Measurements from ENCODE around the gene FHL1.
"Not testable (repeated sequence)": the region's sequence is repeated elsewhere in the genome, so short reads cannot be mapped to it uniquely, and the experiment has no call there.

Gene FHL1

DNA sequence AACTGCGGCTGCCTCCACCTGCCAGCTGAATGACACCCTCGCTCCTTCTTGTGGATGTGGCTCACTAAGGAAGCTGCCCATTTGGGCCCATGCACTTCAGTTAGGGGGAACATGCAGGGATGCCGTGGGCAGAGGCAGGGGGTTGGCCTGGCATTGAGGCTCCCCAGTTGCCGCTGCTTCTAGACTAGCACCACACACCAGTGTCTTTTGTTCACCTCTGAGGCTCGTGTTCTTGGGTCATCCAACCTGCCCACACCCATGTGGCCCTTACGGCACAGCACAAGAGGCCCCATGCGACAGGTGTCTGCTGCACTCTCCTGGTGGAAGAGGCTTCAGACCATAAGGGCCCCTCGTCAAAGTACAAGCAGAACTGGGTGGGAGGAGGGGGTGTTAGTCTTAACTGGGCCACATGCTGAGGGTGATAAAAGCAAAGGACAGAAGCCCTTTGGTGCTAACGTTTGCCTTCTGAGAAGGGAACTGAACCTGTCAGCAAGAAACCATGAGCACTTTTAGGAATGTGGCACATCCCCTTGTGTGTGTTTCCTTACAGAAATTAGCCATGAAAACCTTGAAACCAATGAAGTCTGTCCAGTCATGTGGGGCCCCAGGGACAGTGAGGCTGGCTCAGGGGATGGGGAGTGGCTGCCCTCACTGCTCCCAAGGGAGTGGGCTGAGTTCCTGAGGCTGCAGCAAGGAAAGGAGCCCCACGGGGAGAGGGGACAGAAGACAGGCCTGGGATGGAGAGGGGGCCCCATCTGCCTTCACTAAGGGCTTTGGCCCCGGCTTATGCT lies 64.6 kb downstream of the FHL1 start:
- no peak for DNase-seq

DNA sequence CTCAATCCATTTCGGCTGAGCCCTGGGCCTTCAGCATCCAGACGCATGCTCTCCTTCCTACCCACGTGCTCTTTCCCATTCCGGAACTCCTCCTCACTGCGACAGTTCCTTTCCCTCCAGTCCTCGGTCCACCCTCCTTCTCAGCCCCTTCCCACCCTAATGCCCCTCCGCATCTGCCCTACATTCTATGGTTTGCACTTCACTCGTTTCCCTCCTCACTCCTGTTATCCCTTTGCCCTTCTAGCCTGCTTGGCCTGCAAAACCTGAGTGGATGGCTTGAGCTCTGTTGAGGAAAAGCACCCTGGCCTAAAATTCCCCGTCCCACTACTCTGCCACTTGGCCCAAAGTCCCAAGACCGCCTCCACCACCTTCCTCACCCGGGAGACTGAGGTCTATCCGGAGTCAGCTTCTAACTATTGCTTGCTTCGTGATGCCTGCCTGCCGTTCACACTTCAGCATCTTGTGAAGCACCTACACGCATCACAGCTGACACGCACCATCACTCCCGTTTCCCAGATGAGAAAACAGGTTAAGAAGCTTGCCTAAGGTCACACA lies 65.3 kb downstream of the FHL1 start:
- no peak for DNase-seq

DNA sequence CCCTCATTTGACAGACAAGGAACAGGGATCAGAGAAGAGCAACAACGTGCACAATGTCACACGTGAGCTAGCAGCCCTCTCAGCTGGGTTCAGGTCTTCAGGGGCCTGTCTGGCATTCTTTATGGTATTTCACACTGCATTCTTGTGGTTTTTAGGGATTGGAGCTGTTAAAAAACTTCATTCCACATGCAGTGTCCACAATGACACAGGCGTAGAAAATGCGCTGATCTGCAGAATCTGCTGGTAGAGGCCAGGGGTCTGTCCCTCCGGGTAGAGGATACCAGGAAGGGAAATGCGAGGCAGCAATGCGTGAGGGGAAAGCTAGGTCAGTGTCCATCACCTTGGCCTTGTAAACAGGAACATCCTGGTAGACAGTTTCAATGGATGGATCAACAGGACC lies 67.2 kb downstream of the FHL1 start:
- DNase-seq = no peak

DNA sequence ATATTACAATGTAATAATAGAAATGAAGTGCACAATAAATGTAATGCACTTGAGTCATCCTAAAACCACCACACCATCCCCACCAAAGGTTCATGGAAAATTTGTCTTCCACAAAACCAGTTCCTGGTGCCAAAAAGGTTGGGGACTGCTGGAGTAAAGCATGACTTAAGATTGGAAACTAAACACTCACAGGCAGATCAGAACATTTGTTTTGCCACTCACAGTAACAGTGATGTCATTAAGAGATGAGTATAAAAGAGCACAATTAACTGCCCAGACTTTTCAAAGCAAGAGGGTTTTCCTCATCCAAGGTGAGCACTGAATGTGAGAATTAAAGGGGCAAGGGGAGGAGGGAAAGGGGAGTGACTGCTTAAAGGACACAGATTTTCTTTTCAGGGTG lies 68.2 kb downstream of the FHL1 start:
- no peak for DNase-seq

DNA sequence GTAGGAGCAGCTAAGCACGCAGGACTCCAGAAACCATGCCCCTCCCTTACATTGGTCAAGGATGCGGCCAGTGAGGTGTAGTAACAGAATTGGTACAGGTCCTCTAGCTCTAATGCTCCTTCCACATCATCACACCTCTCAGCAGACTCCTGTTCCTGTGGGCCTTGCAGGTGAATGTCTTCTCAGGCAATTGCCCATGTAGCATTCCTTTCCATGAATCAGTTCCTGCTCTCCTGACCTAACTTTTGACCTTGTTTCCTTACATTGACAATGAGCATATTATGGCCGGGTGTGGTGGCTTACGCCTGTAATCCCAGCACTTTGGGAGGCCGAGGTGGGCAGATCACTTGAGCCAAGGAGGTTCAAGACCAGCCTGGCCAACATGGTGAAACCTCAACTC lies 72.6 kb downstream of the FHL1 start:
- no peak for DNase-seq

DNA sequence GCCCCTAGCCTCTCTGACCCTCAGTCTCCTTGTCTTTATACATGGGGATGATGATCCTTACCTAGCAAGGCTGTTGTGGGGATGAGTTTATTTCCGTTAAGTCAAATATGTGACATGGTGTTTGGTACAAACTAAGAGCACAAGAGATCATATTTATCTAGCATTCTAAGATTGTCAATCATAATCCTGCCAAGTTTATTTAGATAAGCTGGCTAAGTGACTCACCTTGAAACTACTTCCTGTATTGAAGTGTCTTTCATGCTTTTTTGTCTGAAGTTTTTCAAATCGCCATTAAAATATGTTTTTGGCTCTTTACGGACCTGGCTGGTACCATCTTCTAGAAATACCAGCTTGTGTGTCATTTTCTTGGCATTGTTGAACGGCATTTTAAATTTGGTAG lies 73.2 kb downstream of the FHL1 start:
- DNase-seq = no peak

DNA sequence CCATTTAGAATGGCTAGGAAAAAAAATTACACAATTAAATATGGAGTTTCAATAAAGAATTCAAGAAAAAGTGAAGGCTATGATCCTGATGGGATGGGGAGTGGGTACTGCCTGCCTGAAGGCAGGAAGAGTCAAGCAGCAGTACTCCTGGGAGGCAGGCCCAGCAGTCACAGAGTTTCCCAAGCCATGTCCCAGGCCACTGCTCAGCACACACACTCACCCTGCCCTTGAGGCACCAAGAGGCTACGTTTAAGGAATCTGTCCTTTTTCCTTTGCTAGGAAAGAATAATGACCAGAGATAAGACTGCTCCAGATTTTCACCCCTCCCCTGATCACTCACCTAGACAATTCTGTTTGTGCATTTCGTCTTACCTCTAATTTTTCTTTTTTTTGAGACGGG lies 73.6 kb downstream of the FHL1 start:
- DNase-seq = no peak

DNA sequence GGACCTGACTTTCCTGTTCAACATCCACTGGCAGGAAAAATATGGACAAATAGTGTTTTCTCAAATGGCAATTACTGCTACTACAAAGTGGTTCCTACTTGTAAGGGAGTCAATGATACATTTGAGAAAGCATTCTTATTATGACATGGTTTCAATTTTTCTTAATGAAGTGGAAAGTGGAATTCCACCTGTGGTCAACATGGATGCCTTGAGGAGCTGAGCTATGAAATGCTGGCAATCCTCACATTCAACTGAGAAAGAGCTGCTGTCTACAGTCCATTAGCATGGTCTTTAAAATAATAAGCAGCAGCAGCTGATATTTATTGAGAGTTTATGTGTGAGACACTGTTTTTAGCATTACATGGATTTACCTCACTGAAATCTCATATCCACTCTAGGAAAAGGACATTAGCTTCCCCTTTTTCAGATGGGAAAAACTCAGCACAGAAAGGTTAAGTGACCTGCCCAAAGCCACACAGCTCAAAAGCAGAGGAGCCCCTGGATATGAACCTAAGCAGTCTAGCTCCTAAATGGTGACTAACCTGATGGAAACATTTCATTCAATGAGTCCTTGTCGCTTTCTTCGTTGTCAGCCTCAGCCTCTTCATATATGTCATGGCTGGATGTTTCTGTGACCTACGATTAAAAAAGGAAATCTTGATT lies 74.6 kb downstream of the FHL1 start:
- DNase-seq = no peak

DNA sequence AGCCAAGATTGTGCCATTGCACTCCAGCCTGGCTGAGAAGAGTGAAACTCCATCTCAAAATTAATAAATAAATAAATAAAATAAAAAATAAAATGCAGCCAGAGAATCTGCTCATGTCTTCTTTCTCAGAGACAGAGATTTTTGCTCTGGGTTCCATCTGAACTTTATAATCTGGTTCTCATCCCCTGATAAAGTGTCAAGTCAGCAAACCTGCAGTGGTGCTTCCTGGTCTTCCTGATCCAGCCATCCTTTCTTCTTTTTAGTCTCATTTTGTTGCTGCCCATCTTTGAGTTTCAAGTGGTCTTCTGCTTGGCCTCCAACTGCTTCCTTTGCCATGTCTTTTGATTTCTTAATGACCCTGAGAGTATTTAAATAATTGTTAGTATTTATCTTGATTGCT lies 79.7 kb downstream of the FHL1 start:
- DNase-seq = no peak

DNA sequence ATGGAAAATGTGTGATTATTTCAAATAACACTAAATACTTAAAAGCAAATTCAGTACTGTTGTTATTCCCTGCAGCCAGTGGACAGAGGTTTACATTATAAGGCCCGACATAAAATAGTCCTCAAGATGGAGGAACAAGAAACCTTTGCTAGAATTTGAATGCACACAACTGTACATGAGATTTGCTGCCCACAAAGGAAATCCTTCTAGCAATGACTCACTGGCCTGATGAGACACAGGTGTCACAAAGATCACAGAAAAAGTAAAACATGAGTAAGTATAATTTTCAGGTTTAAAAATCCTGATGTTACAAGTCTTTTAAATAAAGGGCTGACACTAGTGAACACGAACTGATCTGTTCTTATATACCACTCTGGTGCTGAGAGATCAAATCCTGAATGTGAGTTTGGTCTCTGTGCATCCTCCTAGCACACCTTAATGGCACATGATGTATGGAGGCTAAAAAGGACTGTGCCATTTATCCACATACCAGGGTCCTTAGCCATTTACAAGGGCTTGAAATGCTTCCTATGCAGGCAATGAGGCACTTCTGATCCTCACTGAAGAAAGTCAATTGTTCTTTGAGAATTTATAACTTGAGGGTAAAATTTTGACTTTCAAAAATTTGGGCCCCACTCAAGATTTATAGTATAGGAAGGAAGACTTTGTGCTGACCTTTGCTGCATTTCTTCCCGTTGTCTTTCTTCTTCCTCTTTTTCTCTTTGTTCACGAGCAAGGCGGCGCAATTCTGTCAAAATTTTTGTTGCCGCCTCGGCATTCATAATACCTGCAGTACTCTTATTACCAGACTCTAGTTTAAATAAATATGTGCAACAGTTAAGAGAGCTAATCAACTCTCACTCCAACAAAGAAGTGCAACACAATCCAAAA lies 80.9 kb downstream of the FHL1 start:
- DNase-seq = no peak

DNA sequence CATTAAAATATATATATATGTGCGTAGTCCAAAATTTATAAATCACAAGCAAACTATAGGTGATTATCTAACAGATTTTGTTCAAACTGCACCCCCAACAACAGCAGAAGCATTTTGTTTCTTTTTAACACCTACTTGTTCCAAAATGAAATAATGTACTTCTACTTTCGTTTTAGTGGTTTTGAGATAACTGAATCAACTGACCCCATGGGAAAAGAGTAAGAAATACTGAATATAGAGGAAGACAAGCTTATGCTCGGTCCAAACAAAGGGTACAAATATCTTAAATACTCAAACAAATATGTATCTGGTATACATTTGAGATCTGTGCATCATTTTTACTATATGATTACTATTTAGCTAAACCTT lies 81.5 kb downstream of the FHL1 start:
- no peak for DNase-seq

DNA sequence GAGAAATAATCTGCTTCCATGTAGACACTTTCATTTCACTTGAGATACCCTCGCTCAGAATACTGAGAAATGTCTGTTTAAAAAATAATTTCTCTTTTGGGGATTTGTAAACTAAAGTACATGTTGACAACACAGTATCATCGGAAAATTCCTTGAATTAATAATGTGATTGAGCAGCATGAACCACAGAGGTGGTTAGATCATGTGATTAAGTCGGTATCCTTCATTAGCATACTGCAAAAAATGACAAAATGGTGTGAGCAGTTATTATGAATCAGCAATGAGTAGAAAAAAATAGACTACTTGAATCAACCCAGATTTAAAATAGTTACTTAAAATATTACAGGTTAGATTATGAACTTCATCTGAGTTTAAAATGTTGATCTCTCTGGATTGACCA lies 89.7 kb downstream of the FHL1 start:
- DNase-seq = no peak

DNA sequence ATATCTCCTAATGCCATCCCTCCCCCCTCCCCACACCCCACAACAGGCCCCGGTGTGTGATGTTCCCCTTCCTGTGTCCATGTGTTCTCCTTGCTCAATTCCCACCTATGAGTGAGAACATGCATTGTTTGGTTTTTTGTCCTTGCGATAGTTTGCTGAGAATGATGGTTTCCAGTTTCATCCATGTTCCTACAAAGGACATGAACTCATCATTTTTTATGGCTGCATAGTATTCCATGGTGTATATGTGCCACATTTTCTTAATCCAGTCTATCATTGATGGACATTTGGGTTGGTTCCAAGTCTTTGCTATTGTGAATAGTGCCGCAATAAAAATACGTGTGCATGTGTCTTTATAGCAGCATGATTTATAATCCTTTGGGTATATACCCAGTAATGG lies 90.5 kb downstream of the FHL1 start:
- DNase-seq = not testable (repeated sequence)

DNA sequence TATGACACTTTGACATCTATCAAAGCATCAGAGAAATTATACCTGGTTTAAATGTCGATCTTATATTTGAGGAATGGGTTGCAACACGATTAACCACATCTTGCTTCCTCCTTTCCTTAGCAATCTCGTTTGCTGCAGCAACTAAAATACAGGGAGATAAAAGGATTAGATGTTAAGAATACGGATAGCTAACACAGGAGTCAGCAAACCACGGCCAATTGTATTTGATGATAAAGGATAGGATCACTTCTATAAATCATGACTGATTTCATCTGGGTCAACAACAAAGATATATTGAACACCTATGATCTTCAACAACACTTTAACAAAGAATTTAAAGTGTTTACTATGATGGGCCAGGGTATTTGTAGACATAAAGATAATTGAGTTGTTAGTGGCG lies 98.9 kb downstream of the FHL1 start:
- no peak for DNase-seq

DNA sequence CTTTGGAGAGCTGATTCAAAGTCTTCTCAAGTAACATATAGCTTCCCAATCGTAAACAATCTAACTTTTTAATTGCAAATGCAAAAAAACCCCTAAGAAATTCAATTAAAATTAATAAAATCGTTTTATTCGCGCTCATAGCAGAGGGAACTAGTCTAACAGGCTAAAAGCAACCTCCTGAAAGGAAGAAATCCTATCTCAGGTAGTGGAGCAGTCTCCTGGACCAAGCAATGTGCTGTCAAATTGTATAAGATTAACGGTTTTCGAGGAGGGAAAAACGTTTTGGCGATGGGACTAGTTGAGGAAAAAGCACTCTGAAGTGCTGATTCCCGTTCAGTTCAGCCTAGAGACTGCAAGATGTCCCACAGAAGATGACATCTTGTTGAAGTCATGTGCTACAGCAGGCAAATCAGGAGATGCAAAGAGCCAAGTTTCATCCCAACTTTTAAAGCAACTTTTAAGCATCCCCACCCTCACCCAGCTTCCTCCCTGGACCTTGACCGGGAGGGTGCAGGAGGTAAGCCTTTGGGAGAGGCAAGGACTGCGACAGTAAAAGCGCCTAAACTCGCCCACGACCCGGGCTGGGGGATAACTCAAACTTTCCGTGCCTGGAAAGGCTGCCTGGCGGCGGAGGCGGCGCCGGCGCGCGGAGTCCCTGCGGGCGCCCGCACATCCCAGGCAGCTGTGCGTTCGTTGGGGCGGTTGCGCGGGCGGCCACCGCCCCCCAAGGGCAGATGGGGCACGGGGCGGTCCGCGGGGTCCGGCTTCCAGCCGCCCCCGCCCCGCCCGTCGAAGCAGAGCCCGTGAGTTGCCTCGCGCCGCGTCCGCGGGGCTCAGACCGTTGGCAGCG lies 103.1 kb downstream of the FHL1 start:
- no peak for DNase-seq

DNA sequence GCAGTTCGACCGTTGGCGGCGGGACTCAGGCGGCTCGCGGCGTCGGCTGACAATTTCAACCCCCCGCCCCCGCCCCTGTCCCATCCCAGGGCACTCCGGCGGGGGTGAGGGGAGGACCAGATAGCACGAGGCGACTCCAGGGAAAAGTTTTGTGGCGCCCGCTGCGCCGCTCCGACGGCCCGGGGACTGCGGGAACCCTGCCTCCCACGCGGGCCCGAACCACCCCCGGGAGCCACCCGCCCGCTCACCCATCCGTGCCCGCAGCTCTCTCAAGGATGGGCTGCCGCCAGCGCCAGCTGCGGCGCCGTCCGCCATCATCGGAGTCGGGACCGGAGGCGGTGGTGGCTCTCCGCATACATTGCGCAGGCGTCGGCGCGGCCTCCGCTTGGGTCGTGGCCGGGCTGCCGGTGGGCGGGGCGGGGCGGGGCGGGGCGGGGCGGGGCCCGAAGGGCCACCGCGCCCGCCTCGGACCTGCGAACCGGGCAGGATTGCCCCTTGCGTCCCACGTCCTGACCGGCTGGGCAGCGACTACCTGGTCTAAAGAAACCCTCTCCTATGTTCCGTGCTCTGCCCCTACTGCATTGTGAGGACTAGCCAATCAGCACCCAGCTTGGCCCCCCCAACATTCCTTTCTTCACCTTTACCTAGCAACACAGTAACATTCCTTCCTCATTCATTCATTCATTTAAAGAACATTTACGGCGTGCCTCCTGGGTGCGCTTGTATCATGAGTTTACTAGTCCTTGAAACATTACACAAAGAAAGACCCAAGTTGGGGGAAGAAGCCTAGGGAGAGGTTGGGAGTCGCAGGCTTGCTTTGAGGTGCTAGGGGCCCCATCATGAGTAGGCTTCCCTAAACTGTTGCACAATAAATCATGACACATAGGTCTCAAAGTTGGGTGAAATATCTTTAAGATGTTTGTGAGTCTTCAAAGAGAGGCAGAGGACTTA lies 104.0 kb downstream of the FHL1 start, which contains the start of gene MAP7D3:
Gene MAP7D3, minus strand, starts transcription at position 360 of the 951 bp plus-strand sequence. Its CDS starts 42 bp downstream, at position 318.
- no peak for DNase-seq

DNA sequence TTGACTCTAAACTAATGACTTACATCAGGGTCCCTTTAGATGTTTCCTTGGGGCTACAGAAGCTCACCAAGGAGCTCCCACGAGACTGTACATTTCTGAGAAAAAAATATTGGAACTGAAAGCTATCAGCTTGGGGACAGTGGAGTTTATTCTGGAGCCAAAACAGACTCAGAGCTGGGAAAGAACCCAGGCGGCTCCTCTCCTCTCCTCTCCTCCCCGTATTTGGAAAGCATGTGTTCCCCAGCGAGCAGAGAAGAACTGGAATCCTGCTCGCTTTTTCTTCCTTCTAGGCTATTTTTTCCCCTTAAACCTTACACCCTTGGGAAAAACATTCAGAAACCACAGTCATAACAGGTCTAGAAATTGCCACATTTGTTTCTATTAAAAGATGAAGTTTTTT lies 108.2 kb downstream of the FHL1 start:
- no peak for DNase-seq

DNA sequence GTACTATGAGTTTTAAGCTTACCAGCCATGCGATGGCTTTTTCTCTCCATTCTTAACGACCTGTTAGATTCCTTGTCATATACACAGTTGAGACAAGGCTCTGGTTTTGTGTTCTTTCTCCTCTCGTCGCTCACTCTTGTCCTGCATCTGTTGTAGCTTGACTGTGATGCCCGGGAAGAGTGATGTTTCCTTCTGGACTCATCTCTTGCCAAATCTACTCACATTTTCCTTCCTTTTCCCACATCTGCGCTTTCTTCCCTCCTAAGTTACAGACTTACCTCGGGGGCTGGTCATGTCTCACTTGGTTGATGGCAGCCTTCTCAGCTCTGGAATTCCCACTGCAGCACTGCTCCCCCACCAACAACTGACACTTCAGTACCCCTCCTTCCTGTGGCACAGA lies 108.7 kb downstream of the FHL1 start:
- no peak for DNase-seq

DNA sequence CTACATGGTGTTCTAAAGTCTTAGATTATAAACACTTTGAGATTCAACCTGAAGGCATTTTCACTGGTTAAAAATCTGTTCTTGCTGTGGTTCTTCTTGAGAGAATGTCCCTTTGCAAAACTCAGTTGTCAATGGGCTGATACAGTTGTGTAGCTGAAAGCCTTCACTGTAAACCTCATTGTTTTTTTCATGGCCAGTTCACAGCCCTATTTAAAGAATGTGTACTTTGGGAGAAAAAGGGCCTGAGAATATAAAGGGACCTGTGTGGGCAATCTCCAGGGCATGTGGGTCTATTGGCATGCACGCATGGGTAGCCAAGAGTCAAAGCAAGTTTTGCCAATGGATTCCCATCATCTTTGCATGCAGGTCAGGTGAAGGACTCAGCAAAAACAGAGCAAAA lies 111.6 kb downstream of the FHL1 start:
- DNase-seq = no peak

DNA sequence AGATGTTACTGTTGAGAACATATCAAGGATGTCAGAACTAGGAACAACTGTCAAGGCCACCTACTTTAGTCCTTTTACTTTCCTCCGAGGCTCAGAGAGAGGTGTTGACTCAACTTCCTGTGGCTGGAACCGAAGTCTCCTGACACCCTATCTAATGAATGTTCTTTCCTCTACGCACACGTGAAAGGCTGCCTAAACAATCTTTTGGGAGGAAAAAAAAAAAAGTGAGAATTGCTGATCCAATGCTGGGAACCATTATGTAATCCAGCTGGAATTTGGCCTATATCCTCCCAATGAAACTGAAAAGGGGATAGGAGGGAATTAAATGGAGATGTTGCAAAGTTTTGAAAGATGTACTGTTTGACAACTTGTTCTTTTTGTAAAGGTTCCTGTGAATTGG lies 112.2 kb downstream of the FHL1 start:
- DNase-seq = no peak

DNA sequence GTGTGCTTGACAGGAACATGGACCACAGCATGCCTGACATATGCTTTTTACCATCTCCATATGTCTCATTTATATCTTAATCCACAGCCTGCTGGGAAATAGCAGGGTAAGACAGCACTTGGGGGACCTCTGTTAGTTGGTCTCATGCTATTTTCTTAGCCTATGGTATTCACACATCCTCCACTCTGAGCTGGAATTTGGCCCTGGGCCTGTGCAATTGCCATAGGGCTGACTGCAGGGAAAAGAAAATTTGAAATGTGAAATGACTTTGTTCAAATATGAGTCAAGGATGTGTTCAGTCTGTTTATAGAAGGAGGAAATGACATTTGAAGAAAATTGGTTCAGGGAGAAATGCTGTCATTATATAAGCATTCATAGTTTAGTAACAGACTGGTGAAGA lies 113.4 kb downstream of the FHL1 start:
- DNase-seq = no peak

All from NCI-H1092 (cell line).